Measurements from ENCODE around the gene OR8B8. TPM values are rescaled to one million over a fixed set of nuclear protein-coding genes. Genes with fewer than 3 reads are reported as not detected.

OR8B8 gene
- total RNA-seq, 1 donor from 2014 or later, result not detected

DNA sequence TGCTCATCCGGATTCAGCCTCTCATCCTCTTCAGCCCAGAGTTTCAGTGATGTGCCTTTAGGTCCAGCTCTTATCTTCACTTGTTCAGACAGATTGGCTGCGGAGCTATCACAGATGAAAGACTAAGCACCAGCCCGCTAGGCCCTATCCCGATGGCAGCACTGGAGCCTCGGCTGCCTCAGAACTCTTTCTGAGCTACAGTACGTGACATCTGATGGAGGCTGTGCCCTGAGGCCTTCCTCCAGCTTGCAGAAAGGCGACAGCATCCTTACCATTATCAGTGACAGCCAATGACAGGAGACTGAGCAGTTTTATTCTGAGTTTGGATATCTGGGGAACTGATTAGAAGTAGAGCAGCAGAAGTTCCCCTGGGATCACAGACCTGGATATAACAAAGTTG is 4.0 kb downstream of the OR8B8 start:
- no peak overlapping the region for H3K4me3 ChIP-seq (ENCODE audit: low read depth, low read length)
- DNase-seq (ENCODE audit: low read depth), result no peak
- TF ChIP-seq, protein P1, sequence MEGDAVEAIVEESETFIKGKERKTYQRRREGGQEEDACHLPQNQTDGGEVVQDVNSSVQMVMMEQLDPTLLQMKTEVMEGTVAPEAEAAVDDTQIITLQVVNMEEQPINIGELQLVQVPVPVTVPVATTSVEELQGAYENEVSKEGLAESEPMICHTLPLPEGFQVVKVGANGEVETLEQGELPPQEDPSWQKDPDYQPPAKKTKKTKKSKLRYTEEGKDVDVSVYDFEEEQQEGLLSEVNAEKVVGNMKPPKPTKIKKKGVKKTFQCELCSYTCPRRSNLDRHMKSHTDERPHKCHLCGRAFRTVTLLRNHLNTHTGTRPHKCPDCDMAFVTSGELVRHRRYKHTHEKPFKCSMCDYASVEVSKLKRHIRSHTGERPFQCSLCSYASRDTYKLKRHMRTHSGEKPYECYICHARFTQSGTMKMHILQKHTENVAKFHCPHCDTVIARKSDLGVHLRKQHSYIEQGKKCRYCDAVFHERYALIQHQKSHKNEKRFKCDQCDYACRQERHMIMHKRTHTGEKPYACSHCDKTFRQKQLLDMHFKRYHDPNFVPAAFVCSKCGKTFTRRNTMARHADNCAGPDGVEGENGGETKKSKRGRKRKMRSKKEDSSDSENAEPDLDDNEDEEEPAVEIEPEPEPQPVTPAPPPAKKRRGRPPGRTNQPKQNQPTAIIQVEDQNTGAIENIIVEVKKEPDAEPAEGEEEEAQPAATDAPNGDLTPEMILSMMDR (conservative IDR thresholded peaks at IDR 0.05; ENCODE audit: low read depth, low read length), result no peak

DNA sequence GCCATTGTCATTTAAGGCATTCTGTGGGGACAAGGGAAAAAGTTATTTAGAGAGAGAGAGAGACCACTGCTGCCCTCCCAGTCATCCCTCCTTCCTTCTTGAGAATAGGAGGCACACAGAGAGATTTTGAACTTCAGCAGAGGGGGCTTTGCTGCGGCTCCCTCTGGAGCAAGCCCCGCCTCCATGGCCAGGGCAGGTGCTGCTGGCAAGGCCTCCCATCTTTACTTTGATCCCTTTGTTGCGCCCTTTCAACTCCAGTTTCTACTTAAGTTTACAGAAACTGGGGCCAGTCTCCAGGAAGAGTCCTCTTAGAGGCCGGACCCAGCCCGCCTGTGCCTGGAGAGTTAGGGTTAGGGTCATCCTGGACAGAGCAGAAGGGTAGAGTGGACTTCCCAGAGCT is 4.4 kb downstream of the OR8B8 start:
- TF ChIP-seq, protein P1 (conservative IDR thresholded peaks at IDR 0.05; ENCODE audit: low read depth, low read length), result no peak
- no peak overlapping the region for H3K4me3 ChIP-seq (ENCODE audit: low read depth, low read length)
- DNase-seq (ENCODE audit: low read depth), result no peak

DNA sequence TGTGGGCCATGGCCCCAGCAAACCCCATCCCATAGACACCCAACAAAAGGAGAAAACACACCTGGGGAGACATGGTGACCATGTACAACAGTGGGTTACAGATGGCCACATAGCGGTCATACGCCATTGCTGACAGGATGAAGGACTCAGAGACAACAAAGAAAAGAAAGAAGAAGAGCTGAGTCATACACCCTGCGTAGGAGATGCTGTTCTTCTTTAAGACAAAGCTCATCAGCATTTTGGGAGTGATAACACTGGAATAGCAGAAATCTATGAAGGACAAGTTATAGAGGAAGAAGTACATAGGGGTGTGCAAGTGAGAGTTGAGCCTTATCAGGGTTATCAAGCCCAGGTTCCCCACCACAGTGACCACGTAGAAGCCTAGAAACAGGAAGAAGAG is 4.9 kb downstream of the OR8B8 start:
- TF ChIP-seq, protein P1 (conservative IDR thresholded peaks at IDR 0.05; ENCODE audit: low read depth, low read length), result no peak
- H3K4me3 ChIP-seq (ENCODE audit: low read depth, low read length), result no peak overlapping the region
- DNase-seq (ENCODE audit: low read depth), result no peak

DNA sequence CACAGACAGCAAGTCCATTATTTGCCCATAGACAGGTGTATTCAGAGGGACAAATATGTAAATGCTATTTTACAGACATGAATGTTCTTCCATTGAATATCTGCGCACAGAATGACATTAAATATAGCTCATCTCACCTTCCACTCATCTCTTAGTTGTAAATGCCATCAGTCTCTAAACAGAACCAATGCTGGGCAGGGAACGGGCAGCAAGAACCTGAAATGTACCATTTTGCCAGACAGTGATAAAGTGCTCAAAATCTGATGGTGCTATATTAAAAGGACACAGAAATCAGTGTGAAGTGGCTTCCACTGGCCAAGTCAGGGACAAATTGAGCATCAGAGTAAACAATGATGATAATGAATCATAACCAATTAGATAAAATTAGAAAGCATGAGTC is 10.8 kb downstream of the OR8B8 start:
- no peak overlapping the region for H3K4me3 ChIP-seq (ENCODE audit: low read depth, low read length)
- TF ChIP-seq, protein P1 (conservative IDR thresholded peaks at IDR 0.05; ENCODE audit: low read depth, low read length), result no peak
- DNase-seq (ENCODE audit: low read depth), result no peak

DNA sequence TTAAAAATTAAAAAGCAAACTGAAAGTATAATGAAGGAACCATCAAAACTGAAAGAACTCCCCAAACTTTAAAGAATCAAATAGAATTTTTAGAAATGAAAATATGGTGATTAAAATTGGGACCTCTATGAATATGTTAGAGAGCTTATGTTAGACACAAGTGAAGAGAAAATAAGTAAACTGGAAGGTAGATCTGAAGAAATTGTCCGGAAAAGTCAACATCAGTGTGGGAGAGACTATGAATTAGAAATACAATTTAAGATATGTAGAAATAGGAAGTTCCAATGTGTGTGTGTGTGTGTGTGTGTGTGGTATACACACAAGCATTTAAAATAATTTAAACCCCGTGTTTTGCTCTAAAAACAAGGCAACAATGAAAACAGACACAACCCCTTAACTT is 15.9 kb downstream of the OR8B8 start:
- no peak overlapping the region for H3K4me3 ChIP-seq (ENCODE audit: low read depth, low read length)
- TF ChIP-seq, protein P1 (conservative IDR thresholded peaks at IDR 0.05; ENCODE audit: low read depth, low read length), result no peak
- DNase-seq (ENCODE audit: low read depth), result no peak

DNA sequence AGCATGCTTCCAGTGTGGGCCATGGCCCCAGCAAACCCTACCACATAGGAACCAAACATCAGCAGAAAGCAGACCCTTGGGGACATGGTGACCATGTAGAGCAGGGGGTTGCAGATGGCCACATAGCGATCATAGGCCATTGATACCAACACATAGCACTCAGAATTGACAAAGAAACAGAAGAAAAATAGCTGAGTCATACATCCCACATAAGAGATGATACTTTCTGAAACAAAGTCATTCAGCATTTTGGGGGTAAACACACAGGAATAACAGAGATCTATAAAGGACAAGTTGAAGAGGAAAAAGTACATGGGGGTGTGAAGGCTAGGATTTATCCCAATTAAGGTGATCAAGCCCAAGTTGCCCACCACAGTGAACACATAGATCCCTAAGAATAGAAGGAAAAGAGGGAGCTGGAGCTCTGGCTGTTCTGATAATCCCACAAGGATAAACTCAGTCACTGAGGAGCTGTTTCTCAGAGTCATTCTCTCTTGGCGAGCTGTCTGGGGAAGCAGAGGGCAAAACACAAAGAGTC is 21.0 kb downstream of the OR8B8 start, which contains the start of gene OR8B4:
TSS of gene OR8B4 (minus strand) at position 488 of the 538 bp plus-strand sequence. CDS start at position 488, 0 bp downstream.
- TF ChIP-seq, protein P1 (conservative IDR thresholded peaks at IDR 0.05; ENCODE audit: low read depth, low read length), result no peak
- H3K4me3 ChIP-seq (ENCODE audit: low read depth, low read length), result no peak within 1 kb of the TSS
- DNase-seq (ENCODE audit: low read depth), result no peak

DNA sequence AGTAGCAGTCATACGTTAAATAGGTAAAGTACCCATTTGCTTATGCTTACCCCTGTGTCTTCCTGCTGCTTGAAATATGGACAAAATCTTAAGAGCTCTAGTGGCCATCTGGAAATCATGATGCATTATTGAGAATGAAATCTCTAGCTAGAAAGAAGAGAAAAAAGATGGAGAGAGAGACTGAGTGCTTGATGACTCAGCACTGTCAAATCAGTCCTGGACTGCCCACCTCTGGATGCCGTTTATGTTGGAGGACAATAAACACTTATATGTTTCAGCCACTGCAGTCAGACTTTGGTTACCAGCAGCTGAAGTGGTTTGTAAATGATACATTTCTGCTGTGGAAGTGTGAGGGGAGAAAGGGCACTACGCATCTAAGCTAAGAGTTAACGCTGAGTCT is 24.5 kb downstream of the OR8B8 start:
- TF ChIP-seq, protein P1 (conservative IDR thresholded peaks at IDR 0.05; ENCODE audit: low read depth, low read length), result no peak
- no peak for DNase-seq (ENCODE audit: low read depth)
- no peak overlapping the region for H3K4me3 ChIP-seq (ENCODE audit: low read depth, low read length)
